GM23248 (cell line): ENCODE measurements around the gene SMKR1. TPM values are rescaled to one million over a fixed set of nuclear protein-coding genes. Genes with fewer than 3 reads are reported as not detected.

Experiments used
- DNase-seq: peaks from one replicate; pipeline ENCODE4 v3.0.0-alpha.2; 2015
- H2AFZ ChIP-seq: fragments of 200-600 bp; sonication (generic); 2 replicates; pipeline ENCODE4 v1.6.1; 2016; ENCODE audit warnings: antibody characterized with exemption
- H3F3A ChIP-seq: fragments of 200-600 bp; sonication (generic); 2 replicates; pipeline ENCODE4 v1.6.1; 2016; ENCODE audit warnings: mild to moderate bottlenecking, antibody characterized with exemption, mixed run types; ENCODE audit not compliant: insufficient read depth
- H3K27ac ChIP-seq: fragments of 200-600 bp; sonication (generic); 2 replicates; pipeline ENCODE4 v1.5.1; 2016; ENCODE audit warnings: mild to moderate bottlenecking
- H3K27me3 ChIP-seq: fragments of 200-600 bp; sonication (generic); replicated peaks from 2 replicates; pipeline ENCODE4 v1.6.1; 2016; ENCODE audit warnings: mild to moderate bottlenecking; ENCODE audit not compliant: insufficient read depth
- H3K36me3 ChIP-seq: fragments of 200-600 bp; sonication (generic); 2 replicates; pipeline ENCODE4 v1.6.1; 2016; ENCODE audit warnings: low read depth, mild to moderate bottlenecking
- H3K4me1 ChIP-seq: fragments of 200-600 bp; sonication (generic); 2 replicates; pipeline ENCODE4 v1.6.1; 2016; ENCODE audit warnings: mild to moderate bottlenecking; ENCODE audit not compliant: insufficient read depth
- H3K4me2 ChIP-seq: fragments of 200-600 bp; sonication (generic); one replicate; pipeline ENCODE4 v1.6.1; 2016; ENCODE audit warnings: mild to moderate bottlenecking; ENCODE audit not compliant: unreplicated experiment
- H3K4me3 ChIP-seq: fragments of 200-600 bp; sonication (generic); 2 replicates; pipeline ENCODE4 v1.5.1; 2016; ENCODE audit warnings: mild to moderate bottlenecking
- H3K79me2 ChIP-seq: fragments of 200-600 bp; sonication (generic); 2 replicates; pipeline ENCODE4 v1.6.1; 2016; ENCODE audit warnings: mild to moderate bottlenecking; ENCODE audit not compliant: insufficient read depth
- H3K9ac ChIP-seq: fragments of 200-600 bp; sonication (generic); 2 replicates; pipeline ENCODE4 v1.6.1; 2016; ENCODE audit warnings: mild to moderate bottlenecking
- H3K9me2 ChIP-seq: fragments of 200-600 bp; sonication (generic); 2 replicates; pipeline ENCODE4 v1.6.1; 2016; ENCODE audit warnings: mixed run types, mild to moderate bottlenecking, moderate library complexity; ENCODE audit not compliant: insufficient read depth
- H3K9me3 ChIP-seq: fragments of 200-600 bp; sonication (generic); one replicate; pipeline ENCODE4 v1.6.1; 2017; ENCODE audit warnings: low read depth
- H4K20me1 ChIP-seq: fragments of 200-600 bp; sonication (generic); 2 replicates; pipeline ENCODE4 v1.6.0; 2016; ENCODE audit not compliant: insufficient read depth
- EZH2 ChIP-seq: fragments of 200-600 bp; sonication (generic); IDR thresholded peaks from 2 replicates; pipeline ENCODE4 v1.6.1; 2018; ENCODE audit warnings: antibody characterized with exemption, mild to moderate bottlenecking; ENCODE audit not compliant: insufficient read depth, poor library complexity, severe bottlenecking
- EZH2phosphoT487 ChIP-seq: fragments of 200-600 bp; sonication (generic); IDR thresholded peaks from 2 replicates; pipeline ENCODE4 v1.6.1; 2018; ENCODE audit warnings: antibody characterized with exemption, moderate library complexity, mild to moderate bottlenecking, low read depth; ENCODE audit not compliant: insufficient read depth
- WGBS, 2 experiments: methylation state at CpG; one replicate each; pipeline ENCODE4 v1.1.6; 2015 to 2017; ENCODE audit warnings: low lambda C conversion rate in 2 of 2, low coverage in 1 of 2; ENCODE audit errors: missing lambda C conversion rate in 2 of 2; 5-methylcytosine and 5-hydroxymethylcytosine counted together
- in situ Hi-C: fragments of 300-500 bp; cut with MboI; formaldehyde crosslinking; loops from 2 replicates; pipeline ENCODE4 v1.15.0; 2020
- polyA plus RNA-seq: library from polyadenylated mRNA; unstranded; fragments of >200 nt; fragmentation: Nextera tagmentation; extraction: Ambion mirVana; gene quantifications from 2 replicates; pipeline ENCODE4 v1.2.1, GENCODE V29; 2016
- total RNA-seq: library from RNA; depleted of rRNA; stranded (reverse); fragments of >200 nt; shearing (Covaris generic); gene quantifications from 2 replicates; pipeline ENCODE4 v1.2.3, GENCODE V29; 2014

Gene SMKR1
- total and polyA plus RNA-seq, 2 experiments from 2014 or later: 0.18 TPM; not detected in 1

- Histone ChIP-seq H3K27me3 (no peaks in the 10 kb centered on the region), H4K20me1 (no peaks in the 10 kb centered on the region), H3K4me2 (no peak overlapping the region), H3K9ac (no peak overlapping the region), H3K9me2 (peaks cover 3% of the 10 kb centered on the region; the same call in 1 of the 2 replicates), H3K4me3 (no peak overlapping the region), H3K9me3 (no peaks in the 10 kb centered on the region), H3K36me3 (no peaks in the 10 kb centered on the region), H3K79me2 (no peaks in the 10 kb centered on the region), H2AFZ (no peak overlapping the region), H3K27ac (no peak overlapping the region), H3K4me1 (no peaks in the 10 kb centered on the region), H3F3A (no peaks in the 10 kb centered on the region)
- DNase-seq: no peak
- TF ChIP-seq EZH2phosphoT487 (no peak), EZH2 (no peak)
- WGBS, 2 experiments: 93 to 94% methylated on average over 10 of the region's 10 CpGs
- in situ Hi-C loops: no loop called here
Observed at GRCh38 chr7:129456421-129456820, 45.9 kb upstream of the SMKR1 start.

GRCh38 chr7:129457101-129457500 is 45.2 kb upstream of the SMKR1 start:
- Histone ChIP-seq H3K36me3 (no peaks in the 10 kb centered on the region), H3K4me2 (no peak overlapping the region), H3K9me2 (peaks cover 3% of the 10 kb centered on the region; the same call in 1 of the 2 replicates), H3F3A (no peaks in the 10 kb centered on the region), H3K4me1 (no peaks in the 10 kb centered on the region), H3K79me2 (no peaks in the 10 kb centered on the region), H3K4me3 (no peak overlapping the region), H4K20me1 (no peaks in the 10 kb centered on the region), H3K9ac (no peak overlapping the region), H3K9me3 (no peaks in the 10 kb centered on the region), H3K27ac (no peak overlapping the region), H3K27me3 (no peaks in the 10 kb centered on the region), H2AFZ (no peak overlapping the region)
- in situ Hi-C loops: no loop called here
- 92 to 98% methylated on average over 3 of the region's 3 CpGs for WGBS, 2 experiments
- DNase-seq: no peak
- TF ChIP-seq EZH2 (no peak), EZH2phosphoT487 (no peak)

- TF ChIP-seq EZH2 (no peak), EZH2phosphoT487 (no peak)
- Histone ChIP-seq H3K9me2 (peaks cover 3% of the 10 kb centered on the region; the same call in 1 of the 2 replicates), H3F3A (no peaks in the 10 kb centered on the region), H4K20me1 (no peaks in the 10 kb centered on the region), H3K4me2 (no peak overlapping the region), H2AFZ (no peak overlapping the region), H3K36me3 (no peaks in the 10 kb centered on the region), H3K4me3 (no peak overlapping the region), H3K4me1 (no peaks in the 10 kb centered on the region), H3K27me3 (no peaks in the 10 kb centered on the region), H3K9me3 (no peaks in the 10 kb centered on the region), H3K9ac (no peak overlapping the region), H3K27ac (no peak overlapping the region), H3K79me2 (no peaks in the 10 kb centered on the region)
- in situ Hi-C loops: no loop called here
- WGBS, 2 experiments: 93 to 95% methylated on average over 5 of the region's 5 CpGs
- DNase-seq: no peak
Observed at GRCh38 chr7:129458171-129458570, 44.2 kb upstream of the SMKR1 start.

GRCh38 chr7:129461809-129462208 is 40.5 kb upstream of the SMKR1 start:
- H4K20me1 ChIP-seq: no peaks in the 10 kb centered on the region
- H2AFZ ChIP-seq: no peak overlapping the region
- no peak overlapping the region for H3K27ac ChIP-seq
- no peaks in the 10 kb centered on the region for H3K36me3 ChIP-seq
- peaks cover 2% of the 10 kb centered on the region; the same call in 1 of the 2 replicates for H3K4me1 ChIP-seq
- no peaks in the 10 kb centered on the region for H3F3A ChIP-seq
- no peak for TF ChIP-seq EZH2
- TF ChIP-seq EZH2phosphoT487: no peak
- H3K4me2 ChIP-seq: no peak overlapping the region
- no peaks in the 10 kb centered on the region for H3K9me2 ChIP-seq
- in situ Hi-C loops: loop anchor here (10.0 kb wide), 1 partner anchor 97 kb away; no protein-coding TSS in a partner anchor
- WGBS, 2 experiments: 95% methylated on average over 2 of the region's 2 CpGs
- no peak overlapping the region for H3K4me3 ChIP-seq
- no peaks in the 10 kb centered on the region for H3K27me3 ChIP-seq
- no peaks in the 10 kb centered on the region for H3K9me3 ChIP-seq
- DNase-seq: no peak
- H3K9ac ChIP-seq: no peak overlapping the region
- H3K79me2 ChIP-seq: no peaks in the 10 kb centered on the region

- H3K36me3 ChIP-seq: no peaks in the 10 kb centered on the region
- H3K27ac ChIP-seq: no peak overlapping the region
- H3K9me2 ChIP-seq: no peaks in the 10 kb centered on the region
- no peak overlapping the region for H3K9ac ChIP-seq
- no peaks in the 10 kb centered on the region for H3K9me3 ChIP-seq
- no peaks in the 10 kb centered on the region for H3K79me2 ChIP-seq
- H3F3A ChIP-seq: 0 out of 2 replicates have a peak, but pooled peaks cover 2% of the 10 kb centered on the region
- WGBS, 2 experiments: 50 to 55% methylated on average over 1 of the region's 1 CpG
- no peaks in the 10 kb centered on the region for H4K20me1 ChIP-seq
- H3K4me3 ChIP-seq: no peak overlapping the region
- in situ Hi-C loops: loop anchor here (10.0 kb wide), 1 partner anchor 98 kb away; no protein-coding TSS in a partner anchor
- no peak overlapping the region for H2AFZ ChIP-seq
- DNase-seq: no peak
- TF ChIP-seq EZH2phosphoT487 (no peak), EZH2 (no peak)
- H3K4me1 ChIP-seq: peaks cover 9% of the 10 kb centered on the region
- H3K4me2 ChIP-seq: no peak overlapping the region
- no peaks in the 10 kb centered on the region for H3K27me3 ChIP-seq
Observed at GRCh38 chr7:129462420-129462819, 39.9 kb upstream of the SMKR1 start.
